Caco-2 (cell line): ENCODE data around the gene NCBP2L. TPM values are rescaled to one million over a fixed set of nuclear protein-coding genes. Genes with fewer than 3 reads are reported as not detected.

Experiments
- BruUV-seq: library from RNA; stranded (reverse); fragments of 400-500 nt; replicated peaks from 2 replicates; lab custom pipeline; 2021; lab: Mats Ljungman, UMichigan
- CTCF ChIA-PET: fragments of 300-600 bp; sonication (Branson Sonifier 250); formaldehyde crosslinking; loops from one replicate; lab custom pipeline; 2022; ENCODE audit warnings: antibody characterized with exemption; lab: Charles Lee
- POLR2A ChIA-PET: fragments of 300-600 bp; sonication (Branson Sonifier 250); formaldehyde crosslinking; loops from one replicate; lab custom pipeline; 2022; ENCODE audit warnings: antibody characterized with exemption; lab: Charles Lee
- DNase-seq, 2 experiments: peaks; one replicate each; pipeline versions ENCODE4 v3.0.0 to v3.0.0-alpha.2; 2020 to 2022
- H3K27me3 ChIP-seq: replicated peaks from 2 replicates; pipeline ENCODE4 v1.6.0; 2011; ENCODE audit warnings: low read length; ENCODE audit not compliant: control insufficient read depth, insufficient read depth
- H3K36me3 ChIP-seq: 2 replicates; pipeline ENCODE4 v1.5.1; 2011; ENCODE audit warnings: low read length; ENCODE audit not compliant: control insufficient read depth, insufficient read depth
- H3K4me1 ChIP-seq: fragments of 250-450 bp; sonication (Bioruptor Pico); 2 replicates; pipeline ENCODE4 v1.5.1; 2020; ENCODE audit warnings: mild to moderate bottlenecking
- H3K4me3 ChIP-seq: 2 replicates; pipeline ENCODE4 v1.5.1; 2011; ENCODE audit warnings: low read depth, mild to moderate bottlenecking, control low read depth, low read length
- H3K9me3 ChIP-seq: fragments of 250-450 bp; sonication (Bioruptor Pico); 2 replicates; pipeline ENCODE4 v1.5.1; 2020; ENCODE audit warnings: mild to moderate bottlenecking, moderate library complexity
- H3K27ac Mint-ChIP-seq: one replicate; pipeline ENCODE4 v1.8.0; 2022; ENCODE audit warnings: mixed read lengths; ENCODE audit not compliant: unreplicated experiment
- H3K27me3 Mint-ChIP-seq: one replicate; pipeline ENCODE4 v1.8.0; 2022; ENCODE audit warnings: mixed read lengths; ENCODE audit not compliant: insufficient read depth, unreplicated experiment
- H3K36me3 Mint-ChIP-seq: one replicate; pipeline ENCODE4 v1.8.0; 2022; ENCODE audit warnings: mild to moderate bottlenecking, mixed read lengths; ENCODE audit not compliant: insufficient read depth, unreplicated experiment
- H3K4me1 Mint-ChIP-seq: one replicate; pipeline ENCODE4 v1.8.0; 2022; ENCODE audit warnings: low read depth, mixed read lengths; ENCODE audit not compliant: unreplicated experiment
- H3K4me3 Mint-ChIP-seq: one replicate; pipeline ENCODE4 v1.8.0; 2022; ENCODE audit warnings: mild to moderate bottlenecking, moderate library complexity, mixed read lengths; ENCODE audit not compliant: unreplicated experiment
- H3K9me3 Mint-ChIP-seq: one replicate; pipeline ENCODE4 v1.8.0; 2022; ENCODE audit warnings: mixed read lengths; ENCODE audit not compliant: unreplicated experiment
- intact Hi-C: fragments of 100-400 bp; cut with micrococcal nuclease; formaldehyde crosslinking; loops from one replicate; pipeline ENCODE4 v1.10.0; 2022; ENCODE audit not compliant: unreplicated experiment
- total RNA-seq: library from RNA; stranded (reverse); gene quantifications from 2 replicates; pipeline ENCODE4 v1.2.3, GENCODE V29; 2022
- TF ChIP-seq, protein P1 (sequence below), 2 experiments: fragments of 200-600 bp in 1 of 2; IDR thresholded peaks; 1 replicate in 1 of 2; 2 replicates in 1 of 2; pipeline versions ENCODE4 v1.5.1 to v1.8.0; 2011 to 2022; ENCODE audit warnings: antibody characterized with exemption in 1 of 2, control low read depth in 1 of 2, inconsistent platforms in 1 of 2, low read depth in 1 of 2, low read length in 1 of 2, mild to moderate bottlenecking in 1 of 2, moderate library complexity in 1 of 2; ENCODE audit not compliant: insufficient read depth in 1 of 2, severe bottlenecking in 1 of 2, unreplicated experiment in 1 of 2

The NCBP2L gene
- total RNA-seq, 1 experiment from 2014 or later = not detected

DNA sequence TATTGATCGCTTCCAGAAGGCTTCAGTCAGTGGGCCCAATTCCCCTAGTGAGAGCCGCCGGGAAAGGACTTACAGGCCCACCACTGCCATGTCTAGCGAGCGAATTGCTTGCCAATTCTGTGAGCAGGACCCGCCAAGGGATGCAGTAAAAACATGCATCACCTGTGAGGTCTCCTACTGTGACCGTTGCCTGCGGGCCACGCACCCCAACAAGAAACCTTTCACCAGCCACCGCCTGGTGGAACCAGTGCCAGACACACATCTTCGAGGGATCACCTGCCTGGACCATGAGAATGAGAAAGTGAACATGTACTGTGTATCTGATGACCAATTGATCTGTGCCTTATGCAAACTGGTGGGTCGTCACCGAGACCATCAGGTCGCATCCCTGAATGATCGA lies 63.4 kb downstream of the NCBP2L start:
- DNase-seq = no peak
- H3K4me1 ChIP-seq = no peaks in the 10 kb centered on the region
- H3K4me1 Mint-ChIP-seq = no peaks in the 10 kb centered on the region
- TF ChIP-seq, protein P1, sequence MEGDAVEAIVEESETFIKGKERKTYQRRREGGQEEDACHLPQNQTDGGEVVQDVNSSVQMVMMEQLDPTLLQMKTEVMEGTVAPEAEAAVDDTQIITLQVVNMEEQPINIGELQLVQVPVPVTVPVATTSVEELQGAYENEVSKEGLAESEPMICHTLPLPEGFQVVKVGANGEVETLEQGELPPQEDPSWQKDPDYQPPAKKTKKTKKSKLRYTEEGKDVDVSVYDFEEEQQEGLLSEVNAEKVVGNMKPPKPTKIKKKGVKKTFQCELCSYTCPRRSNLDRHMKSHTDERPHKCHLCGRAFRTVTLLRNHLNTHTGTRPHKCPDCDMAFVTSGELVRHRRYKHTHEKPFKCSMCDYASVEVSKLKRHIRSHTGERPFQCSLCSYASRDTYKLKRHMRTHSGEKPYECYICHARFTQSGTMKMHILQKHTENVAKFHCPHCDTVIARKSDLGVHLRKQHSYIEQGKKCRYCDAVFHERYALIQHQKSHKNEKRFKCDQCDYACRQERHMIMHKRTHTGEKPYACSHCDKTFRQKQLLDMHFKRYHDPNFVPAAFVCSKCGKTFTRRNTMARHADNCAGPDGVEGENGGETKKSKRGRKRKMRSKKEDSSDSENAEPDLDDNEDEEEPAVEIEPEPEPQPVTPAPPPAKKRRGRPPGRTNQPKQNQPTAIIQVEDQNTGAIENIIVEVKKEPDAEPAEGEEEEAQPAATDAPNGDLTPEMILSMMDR (IDR thresholded peaks at IDR 0.05; ENCODE audit: insufficient read depth in 1 of 2, low read depth in 1 of 2, low read length in 1 of 2, severe bottlenecking in 1 of 2, unreplicated experiment in 1 of 2) = no peak
- H3K9me3 ChIP-seq = no peaks in the 10 kb centered on the region
- H3K27me3 ChIP-seq = no peaks in the 10 kb centered on the region
- ChIA-PET CTCF (no interaction called here), POLR2A (no interaction called here)
- no peak overlapping the region for H3K27ac Mint-ChIP-seq
- no peaks in the 10 kb centered on the region for H3K36me3 ChIP-seq
- no peak overlapping the region for H3K4me3 ChIP-seq
- H3K4me3 Mint-ChIP-seq = no peak overlapping the region
- no peaks in the 10 kb centered on the region for H3K9me3 Mint-ChIP-seq
- no peaks in the 10 kb centered on the region for H3K36me3 Mint-ChIP-seq
- BruUV-seq = no TSS peak
- intact Hi-C loops = no loop called here
- H3K27me3 Mint-ChIP-seq = no peaks in the 10 kb centered on the region

DNA sequence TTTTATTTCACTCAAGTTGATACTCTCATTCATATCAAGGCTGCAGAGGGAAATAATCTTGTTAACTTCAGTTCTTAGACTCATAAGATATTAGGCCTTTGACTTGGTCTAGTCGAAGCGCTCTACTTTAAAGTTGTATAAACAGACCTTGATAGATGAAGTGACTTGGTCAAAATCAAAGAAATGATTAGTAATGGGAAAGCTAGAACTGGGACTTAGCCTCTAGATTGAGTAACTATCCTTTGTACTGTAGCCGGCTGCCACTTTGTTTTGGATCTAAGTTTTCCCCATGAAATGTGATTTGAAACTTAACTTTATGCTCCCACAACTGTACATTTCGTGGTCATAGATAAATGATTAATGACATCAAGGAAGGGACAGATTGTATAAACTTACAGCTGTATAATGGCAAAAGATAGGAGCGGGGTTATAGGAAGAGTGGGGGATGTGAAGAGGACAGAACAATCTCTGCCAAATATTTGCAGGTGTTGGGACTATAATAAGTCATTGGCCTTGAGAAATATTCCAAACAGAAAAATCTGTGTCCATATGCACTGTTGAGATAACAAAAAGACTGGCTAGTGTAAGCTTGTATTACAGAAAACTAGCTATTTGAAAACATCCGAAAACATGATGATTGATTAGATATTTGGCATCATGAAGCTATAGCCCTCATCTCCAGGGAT lies 65.3 kb downstream of the NCBP2L start:
- H3K27me3 Mint-ChIP-seq = no peaks in the 10 kb centered on the region
- no peaks in the 10 kb centered on the region for H3K9me3 Mint-ChIP-seq
- no peak overlapping the region for H3K4me3 Mint-ChIP-seq
- H3K36me3 Mint-ChIP-seq = no peaks in the 10 kb centered on the region
- intact Hi-C loops = no loop called here
- ChIA-PET POLR2A (no interaction called here), CTCF (no interaction called here)
- no peaks in the 10 kb centered on the region for H3K4me1 Mint-ChIP-seq
- no TSS peak for BruUV-seq
- H3K4me3 ChIP-seq = no peak overlapping the region
- H3K36me3 ChIP-seq = no peaks in the 10 kb centered on the region
- H3K27me3 ChIP-seq = no peaks in the 10 kb centered on the region
- H3K4me1 ChIP-seq = no peaks in the 10 kb centered on the region
- no peak overlapping the region for H3K27ac Mint-ChIP-seq
- DNase-seq = no peak
- H3K9me3 ChIP-seq = no peaks in the 10 kb centered on the region
- TF ChIP-seq, protein P1 (IDR thresholded peaks at IDR 0.05; ENCODE audit: insufficient read depth in 1 of 2, low read depth in 1 of 2, low read length in 1 of 2, severe bottlenecking in 1 of 2, unreplicated experiment in 1 of 2) = no peak

Other genes with a start within 250 kb of the NCBP2L start
- 30.0 and 34.3 TPM in 2 replicates for gene PRPS1, start 149.2 kb upstream of the NCBP2L start, total RNA-seq
- 2.2 TPM in 2 replicates for gene TSC22D3, start 1.9 kb upstream of the NCBP2L start, total RNA-seq
- 1.8 and 1.9 TPM in 2 replicates for gene MID2, start 48.1 kb downstream of the NCBP2L start, total RNA-seq
- not detected in 2 replicates for gene TEX13B, start 204.6 kb downstream of the NCBP2L start, total RNA-seq